Stimulated activated CD8-positive, alpha-beta memory T cell treated with anti-CD3 and anti-CD28 coated beads, Interleukin-2, amount 100 ng/mL, for 48 hours (primary cell): ENCODE measurements around the gene HHAT.
"Not testable (repeated sequence)": the region's sequence is repeated elsewhere in the genome, so short reads cannot be mapped to it uniquely, and the experiment has no call there.

Experiments used
- DNase-seq, 2 donors: peaks; one replicate each; pipeline ENCODE4 v3.0.0-alpha.2; 2020; ENCODE audit warnings: low read depth in 2 of 2

Gene HHAT

GRCh38 chr1:210396541-210396940 is 67.8 kb downstream of the HHAT start:
- DNase-seq: no peak

- no peak for DNase-seq
Observed at GRCh38 chr1:210397252-210397651, 68.5 kb downstream of the HHAT start.

- no peak for DNase-seq
Observed at GRCh38 chr1:210397681-210398080, 69.0 kb downstream of the HHAT start.

- no peak for DNase-seq
Observed at GRCh38 chr1:210398466-210398865, 69.8 kb downstream of the HHAT start.

GRCh38 chr1:210400043-210400840 is 71.5 kb downstream of the HHAT start:
- DNase-seq: peak in 1 of 2 donors; percentile 34

DNA sequence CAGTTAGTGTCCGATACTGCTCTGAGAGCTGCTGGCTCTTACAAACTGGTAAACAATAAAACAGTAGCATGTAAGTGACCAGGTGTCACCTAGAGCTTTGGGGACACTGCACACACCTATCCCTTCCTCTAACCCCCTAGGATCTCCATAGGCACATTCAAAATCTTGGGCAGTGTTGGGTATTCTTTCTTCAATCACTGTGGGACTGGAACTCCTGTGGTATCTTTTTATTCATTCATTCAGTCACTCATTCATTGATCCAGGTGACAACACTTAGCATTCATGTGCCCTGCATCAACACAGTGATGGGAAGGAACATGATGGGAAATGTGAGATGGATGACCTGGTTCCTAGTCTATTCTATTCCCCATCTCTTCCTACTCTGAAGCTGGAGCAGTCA is 73.9 kb downstream of the HHAT start:
- DNase-seq: no peak

GRCh38 chr1:210405316-210405715 is 76.6 kb downstream of the HHAT start:
- no peak for DNase-seq

DNA sequence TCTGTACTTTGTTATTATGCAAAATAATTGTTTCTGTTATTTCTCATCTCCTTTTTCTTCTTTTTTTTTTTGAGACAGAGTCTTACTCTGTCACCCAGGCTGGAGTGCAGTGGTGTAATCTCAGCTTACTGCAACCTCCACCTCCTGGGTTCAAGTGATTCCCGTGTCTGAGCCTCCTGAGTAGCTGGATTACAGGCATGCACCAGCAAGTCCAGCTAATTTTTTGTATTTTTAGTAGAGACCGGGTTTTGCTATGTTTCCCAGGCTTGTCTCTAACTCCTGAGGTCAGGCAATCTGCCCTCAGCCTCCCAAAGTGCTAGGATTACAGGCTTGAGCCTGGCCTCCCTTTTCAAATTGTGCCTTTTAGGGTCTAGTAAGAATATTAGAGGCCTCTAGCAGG is 77.6 kb downstream of the HHAT start:
- not testable (repeated sequence) for DNase-seq

- peak; percentile 62 to 64 for DNase-seq
Observed at GRCh38 chr1:210407207-210407886, 78.6 kb downstream of the HHAT start.

GRCh38 chr1:210407887-210408252 is 79.2 kb downstream of the HHAT start:
- DNase-seq: no peak

- no peak for DNase-seq
Observed at GRCh38 chr1:210412240-210412639, 83.5 kb downstream of the HHAT start.

GRCh38 chr1:210413951-210414350 is 85.2 kb downstream of the HHAT start:
- DNase-seq: no peak

DNA sequence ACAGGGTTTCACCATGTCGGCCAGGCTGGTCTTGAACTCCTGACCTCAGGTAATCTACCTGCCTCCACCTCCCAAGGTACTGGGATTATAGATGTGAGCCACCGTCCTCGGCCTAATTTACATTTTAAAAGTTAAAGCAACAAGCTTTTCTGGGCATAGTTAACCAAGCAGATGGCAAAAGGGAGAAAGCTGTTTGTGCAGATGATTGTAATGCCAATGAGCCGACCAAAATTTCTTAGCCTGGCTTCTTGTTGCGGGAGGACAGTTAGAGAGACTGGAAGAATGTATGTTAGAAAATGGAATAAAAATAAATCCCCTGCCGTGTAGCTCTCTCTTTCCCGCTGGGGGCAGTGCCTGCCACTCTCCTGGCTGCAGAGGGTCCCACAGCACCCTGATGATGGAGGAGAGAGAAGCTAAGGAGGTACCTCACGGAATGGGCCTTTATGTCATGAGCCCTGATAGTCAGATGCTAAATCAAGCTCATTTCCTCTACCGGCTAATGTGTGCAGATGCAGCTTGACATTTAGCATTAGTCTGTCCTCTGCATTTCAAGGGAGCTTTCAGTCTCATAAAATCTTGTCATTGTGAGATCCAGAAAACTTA is 87.2 kb downstream of the HHAT start:
- DNase-seq: no peak

DNA sequence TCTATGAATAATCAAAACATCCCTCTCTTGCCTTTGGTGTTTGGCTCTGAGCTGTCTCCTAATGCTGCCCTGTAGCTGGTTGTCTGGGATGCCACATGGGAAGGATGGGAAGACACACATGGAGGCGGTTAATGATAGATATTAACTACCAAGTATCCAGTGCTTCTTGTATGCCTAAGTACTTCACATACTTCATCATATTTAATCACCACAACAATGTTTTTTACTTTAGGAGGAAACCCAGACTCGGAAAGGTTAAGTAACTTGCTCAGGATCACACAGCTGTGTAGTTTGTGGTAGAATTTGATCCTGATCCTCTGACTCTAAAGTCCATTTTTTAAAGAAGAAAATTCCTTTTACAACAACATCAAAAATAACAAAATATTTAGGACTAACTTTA is 88.0 kb downstream of the HHAT start:
- DNase-seq: no peak

DNA sequence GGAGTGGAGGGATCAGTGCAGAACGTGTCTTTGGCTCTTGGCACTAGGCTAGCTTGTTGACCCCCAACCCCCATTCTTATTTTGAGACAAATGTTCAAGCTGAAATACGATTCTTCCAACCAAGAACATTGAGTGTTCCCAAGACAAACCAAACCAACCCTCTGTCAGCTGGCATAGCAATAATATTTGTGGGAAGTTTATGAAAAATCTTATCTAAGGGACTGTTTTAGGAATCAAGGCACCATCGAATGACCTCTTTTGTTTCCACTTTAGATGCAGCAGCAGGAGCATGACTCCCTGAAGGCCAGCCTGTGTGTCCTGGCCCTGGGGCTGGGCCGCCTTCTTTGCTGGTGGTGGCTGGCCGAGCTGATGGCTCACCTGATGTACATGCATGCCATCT is 89.2 kb downstream of the HHAT start:
- no peak for DNase-seq

DNA sequence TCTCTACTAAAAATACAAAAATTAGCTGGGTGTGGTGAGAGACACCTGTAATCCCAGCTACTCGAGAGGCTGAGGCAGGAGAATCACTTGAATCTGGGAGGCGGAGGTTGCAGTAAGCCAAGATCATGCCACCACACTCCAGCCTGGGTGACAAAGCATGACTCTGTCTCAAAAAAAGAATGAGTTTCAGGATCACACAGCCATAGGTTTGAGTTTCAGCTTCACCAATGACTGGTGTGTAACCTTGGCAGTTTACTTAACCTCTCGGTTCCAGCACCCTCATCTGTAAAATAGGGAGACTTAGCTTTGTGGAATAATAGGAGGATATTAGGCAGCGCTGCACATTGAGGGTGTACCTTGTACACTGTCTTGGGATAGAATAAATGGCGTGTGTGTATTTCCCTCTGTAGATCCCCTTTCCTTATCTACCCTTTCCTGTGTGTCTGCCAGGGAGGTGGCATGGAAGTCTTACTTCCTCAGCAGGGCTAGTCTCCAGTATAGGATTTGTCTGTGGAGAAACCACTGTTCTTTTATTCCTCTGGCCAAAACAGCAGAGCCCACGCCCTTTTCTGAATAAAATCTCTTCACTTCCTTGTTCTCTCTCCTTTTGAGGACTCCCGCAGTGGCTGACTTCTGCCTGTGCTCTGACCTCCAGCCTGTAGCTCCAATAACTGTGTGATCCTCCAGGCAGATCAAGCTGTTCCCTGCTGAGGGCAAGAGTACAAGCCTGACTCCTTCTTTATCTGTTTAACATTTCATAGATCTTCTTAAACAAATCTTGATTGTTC is 90.4 kb downstream of the HHAT start:
- DNase-seq: no peak

GRCh38 chr1:210426696-210427095 is 98.0 kb downstream of the HHAT start:
- DNase-seq: not testable (repeated sequence)

- DNase-seq: no peak
Observed at GRCh38 chr1:210428696-210429095, 100.0 kb downstream of the HHAT start.

- DNase-seq: no peak
Observed at GRCh38 chr1:210434223-210434622, 105.5 kb downstream of the HHAT start.

GRCh38 chr1:210437111-210437510 is 108.4 kb downstream of the HHAT start:
- DNase-seq: no peak

- DNase-seq: no peak
Observed at GRCh38 chr1:210437781-210438180, 109.1 kb downstream of the HHAT start.
